Spinal cord (tissue), 10 donors: Measurements from ENCODE around the gene WDR55. TPM values are rescaled to one million over a fixed set of nuclear protein-coding genes. Genes with fewer than 3 reads are reported as not detected.
"Not testable (repeated sequence)": the region's sequence is repeated elsewhere in the genome, so short reads cannot be mapped to it uniquely, and the experiment has no call there.

Experiments used
- DNase-seq, 6 donors: peaks; one replicate each; pipeline versions ENCODE4 v3.0.0 to v3.0.0-alpha.2; 2013 to 2015; ENCODE audit warnings: low spot score in 6 of 6, low read depth in 4 of 6
- H3K27ac ChIP-seq: one replicate; pipeline ENCODE4 v1.5.1; 2013; ENCODE audit warnings: low read depth, low read length, control low read depth
- H3K27me3 ChIP-seq: one replicate; pipeline ENCODE4 v1.6.1; 2013; ENCODE audit warnings: low read length; ENCODE audit not compliant: control insufficient read depth, insufficient read depth
- H3K36me3 ChIP-seq: one replicate; pipeline ENCODE4 v1.6.1; 2013; ENCODE audit warnings: low read length; ENCODE audit not compliant: control insufficient read depth, insufficient read depth
- H3K4me1 ChIP-seq: one replicate; pipeline ENCODE4 v1.6.1; 2013; ENCODE audit warnings: low read length; ENCODE audit not compliant: control insufficient read depth, insufficient read depth
- H3K4me3 ChIP-seq: one replicate; pipeline ENCODE4 v1.5.1; 2013; ENCODE audit warnings: low read depth, low read length, control low read depth
- H3K9me3 ChIP-seq: one replicate; pipeline ENCODE4 v1.6.1; 2013; ENCODE audit warnings: low read length; ENCODE audit not compliant: control insufficient read depth, insufficient read depth
- WGBS: methylation state at CpG from one replicate; pipeline ENCODE4 v1.1.5; 2013; ENCODE audit warnings: missing lambda C conversion rate; ENCODE audit not compliant: insufficient coverage; 5-methylcytosine and 5-hydroxymethylcytosine counted together
- polyA plus RNA-seq, 2 donors: library from polyadenylated mRNA; unstranded; fragments of 120-200 nt; gene quantifications; one replicate each; pipeline ENCODE4 v1.2.1, GENCODE V29; 2013; ENCODE audit not compliant: insufficient read length in 2 of 2
- small RNA-seq: library from RNA; depleted of rRNA; stranded (forward); fragments of <200 nt; gene quantifications from one replicate; pipeline ENCODE3, GENCODE V24; 2014; ENCODE audit warnings: low replicate concordance
- total RNA-seq, 2 donors: library from RNA; depleted of rRNA in 1 of 2; stranded (reverse); fragments of 120-200 nt in 1 of 2; fragments of >200 nt in 1 of 2; gene quantifications; one replicate each; pipeline versions ENCODE4 v1.2.3 to v1.2.4, GENCODE V29; 2013 to 2014
- donor health status: healthy.

The WDR55 gene
- total and polyA plus RNA-seq, 4 donors: 9.4 to 22.1 (median 13.8) TPM

GRCh38 chr5:140721395-140721794 is 56.7 kb downstream of the WDR55 start:
- not testable (repeated sequence) for DNase-seq, H3K27ac ChIP-seq, H3K9me3 ChIP-seq, H3K4me1 ChIP-seq, H3K27me3 ChIP-seq, H3K4me3 ChIP-seq, H3K36me3 ChIP-seq
- WGBS: 86% methylated on average over 1 of the region's 5 CpGs

Small RNAs within 50 kb of the gene (small RNA-seq; reads per million reads assigned to genes)
- gene VTRNA1-1: 11.5 reads per million, percentile 96 among the genes with 10 or more reads in this experiment
- gene VTRNA1-2: not detected

Other genes starting within 250 kb of the WDR55 start
- gene EIF4EBP3, start 117.2 kb upstream of the WDR55 start, total RNA-seq: 1 to 10 TPM in 1 of 2 donors, under 1 TPM in 1; 0.40 to 4.5 TPM
- gene EIF4EBP3, start 117.2 kb upstream of the WDR55 start, polyA plus RNA-seq: 1 to 10 TPM; 3.2 to 6.9 TPM
- gene SRA1, start 107.4 kb upstream of the WDR55 start, total RNA-seq: 10 to 100 TPM; 23.3 to 36.1 TPM
- gene SRA1, start 107.4 kb upstream of the WDR55 start, polyA plus RNA-seq: 10 to 100 TPM; 44.3 to 53.3 TPM
- gene APBB3, start 100.3 kb upstream of the WDR55 start, total RNA-seq: 10 to 100 TPM; 32.3 to 34.6 TPM
- gene APBB3, start 100.3 kb upstream of the WDR55 start, polyA plus RNA-seq: 10 to 100 TPM; 52.6 to 90.1 TPM
- 10 to 100 TPM; 10.0 to 14.4 TPM for gene SLC35A4, start 100.1 kb upstream of the WDR55 start, total RNA-seq
- 10 to 100 TPM; 64.1 to 69.0 TPM for gene SLC35A4, start 100.1 kb upstream of the WDR55 start, polyA plus RNA-seq
- 10 to 100 TPM; 38.3 to 42.4 TPM for gene CD14, start 31.7 kb upstream of the WDR55 start, total RNA-seq
- 10 to 100 TPM in 1 of 2 donors, 1 to 10 TPM in 1; 7.9 to 11.3 TPM for gene CD14, start 31.7 kb upstream of the WDR55 start, polyA plus RNA-seq
- 1 to 10 TPM; 6.7 to 9.3 TPM for gene TMCO6, start 25.5 kb upstream of the WDR55 start, total RNA-seq
- 10 to 100 TPM; 11.6 to 16.2 TPM for gene TMCO6, start 25.5 kb upstream of the WDR55 start, polyA plus RNA-seq
- gene NDUFA2, start 17.3 kb upstream of the WDR55 start, total RNA-seq: 10 to 100 TPM; 43.1 to 86.1 TPM
- 10 to 100 TPM; 95.1 to 96.2 TPM for gene NDUFA2, start 17.3 kb upstream of the WDR55 start, polyA plus RNA-seq
- 100 to 1,000 TPM in 1 of 2 donors, 10 to 100 TPM in 1; 62.7 to 119 TPM for gene IK, start 17.1 kb upstream of the WDR55 start, total RNA-seq
- 100 to 1,000 TPM; 141 to 149 TPM for gene IK, start 17.1 kb upstream of the WDR55 start, polyA plus RNA-seq
- under 1 TPM; 0.40 to 0.72 TPM for gene DND1, start 8.7 kb downstream of the WDR55 start, total RNA-seq
- 1 to 10 TPM in 1 of 2 donors, not detected in 1; 2.4 TPM for gene DND1, start 8.7 kb downstream of the WDR55 start, polyA plus RNA-seq
- 10 to 100 TPM; 51.4 to 65.1 TPM for gene HARS1, start 26.5 kb downstream of the WDR55 start, total RNA-seq
- gene HARS1, start 26.5 kb downstream of the WDR55 start, polyA plus RNA-seq: 100 to 1,000 TPM in 1 of 2 donors, 10 to 100 TPM in 1; 86.3 to 100 TPM
- gene HARS2, start 26.6 kb downstream of the WDR55 start, total RNA-seq: 10 to 100 TPM; 24.7 to 36.6 TPM
- gene HARS2, start 26.6 kb downstream of the WDR55 start, polyA plus RNA-seq: 10 to 100 TPM; 36.9 to 45.9 TPM
- gene ZMAT2, start 35.5 kb downstream of the WDR55 start, total RNA-seq: 100 to 1,000 TPM in 1 of 2 donors, 10 to 100 TPM in 1; 36.5 to 102 TPM
- 100 to 1,000 TPM; 103 to 109 TPM for gene ZMAT2, start 35.5 kb downstream of the WDR55 start, polyA plus RNA-seq
- gene PCDHA1, start 121.2 kb downstream of the WDR55 start, total RNA-seq: 1 to 10 TPM; 1.0 to 4.5 TPM
- gene PCDHA1, start 121.2 kb downstream of the WDR55 start, polyA plus RNA-seq: 1 to 10 TPM; 6.5 to 9.7 TPM
- 1 to 10 TPM in 1 of 2 donors, under 1 TPM in 1; 0.99 to 3.3 TPM for gene PCDHA2, start 129.9 kb downstream of the WDR55 start, total RNA-seq
- gene PCDHA2, start 129.9 kb downstream of the WDR55 start, polyA plus RNA-seq: 1 to 10 TPM; 4.6 to 5.7 TPM
- 1 to 10 TPM; 2.1 to 8.3 TPM for gene PCDHA3, start 136.2 kb downstream of the WDR55 start, total RNA-seq
- 10 to 100 TPM in 1 of 2 donors, 1 to 10 TPM in 1; 9.5 to 13.2 TPM for gene PCDHA3, start 136.2 kb downstream of the WDR55 start, polyA plus RNA-seq
- 1 to 10 TPM; 3.2 to 8.6 TPM for gene PCDHA4, start 142.2 kb downstream of the WDR55 start, total RNA-seq
- gene PCDHA4, start 142.2 kb downstream of the WDR55 start, polyA plus RNA-seq: 1 to 10 TPM; 5.9 to 8.7 TPM
- gene PCDHA5, start 156.7 kb downstream of the WDR55 start, total RNA-seq: 1 to 10 TPM; 1.4 to 3.0 TPM
- 1 to 10 TPM; 3.7 to 4.4 TPM for gene PCDHA5, start 156.7 kb downstream of the WDR55 start, polyA plus RNA-seq
- gene PCDHA6, start 163.1 kb downstream of the WDR55 start, total RNA-seq: 1 to 10 TPM; 3.0 to 6.9 TPM
- 10 to 100 TPM; 12.8 to 12.9 TPM for gene PCDHA6, start 163.1 kb downstream of the WDR55 start, polyA plus RNA-seq
- 1 to 10 TPM; 1.8 to 4.8 TPM for gene PCDHA7, start 169.4 kb downstream of the WDR55 start, total RNA-seq
- 1 to 10 TPM; 6.2 to 6.4 TPM for gene PCDHA7, start 169.4 kb downstream of the WDR55 start, polyA plus RNA-seq
- gene PCDHA8, start 176.3 kb downstream of the WDR55 start, total RNA-seq: 1 to 10 TPM in 1 of 2 donors, under 1 TPM in 1; 0.99 to 2.2 TPM
- gene PCDHA8, start 176.3 kb downstream of the WDR55 start, polyA plus RNA-seq: 1 to 10 TPM in 1 of 2 donors, under 1 TPM in 1; 0.63 to 4.3 TPM
- 1 to 10 TPM; 1.2 to 4.1 TPM for gene PCDHA9, start 183.5 kb downstream of the WDR55 start, total RNA-seq
- gene PCDHA9, start 183.5 kb downstream of the WDR55 start, polyA plus RNA-seq: 1 to 10 TPM in 1 of 2 donors, under 1 TPM in 1; 0.11 to 3.5 TPM
- 1 to 10 TPM; 2.6 to 4.6 TPM for gene PCDHA10, start 191.0 kb downstream of the WDR55 start, total RNA-seq
- 10 to 100 TPM in 1 of 2 donors, 1 to 10 TPM in 1; 1.1 to 10.8 TPM for gene PCDHA10, start 191.0 kb downstream of the WDR55 start, polyA plus RNA-seq
- gene PCDHA11, start 204.1 kb downstream of the WDR55 start, total RNA-seq: 10 to 100 TPM in 1 of 2 donors, 1 to 10 TPM in 1; 3.0 to 10.8 TPM
- 10 to 100 TPM; 10.6 to 13.0 TPM for gene PCDHA11, start 204.1 kb downstream of the WDR55 start, polyA plus RNA-seq
- 1 to 10 TPM; 2.5 to 3.8 TPM for gene PCDHA12, start 210.4 kb downstream of the WDR55 start, total RNA-seq
- gene PCDHA12, start 210.4 kb downstream of the WDR55 start, polyA plus RNA-seq: 1 to 10 TPM; 3.4 to 4.8 TPM
- 10 to 100 TPM in 1 of 2 donors, 1 to 10 TPM in 1; 1.9 to 12.4 TPM for gene PCDHA13, start 217.2 kb downstream of the WDR55 start, total RNA-seq
- gene PCDHA13, start 217.2 kb downstream of the WDR55 start, polyA plus RNA-seq: 1 to 10 TPM; 3.6 to 5.7 TPM